GM18907 (cell line): Measurements from ENCODE around the gene NECAB2.

ENCODE experiments used
- ATAC-seq: cut with Tn5 transposase; IDR thresholded peaks from one replicate; pipeline ENCODE4 v1.9.1; 2021; ENCODE audit warnings: mild to moderate bottlenecking, moderate library complexity; ENCODE audit not compliant: unreplicated experiment

NECAB2 gene

DNA sequence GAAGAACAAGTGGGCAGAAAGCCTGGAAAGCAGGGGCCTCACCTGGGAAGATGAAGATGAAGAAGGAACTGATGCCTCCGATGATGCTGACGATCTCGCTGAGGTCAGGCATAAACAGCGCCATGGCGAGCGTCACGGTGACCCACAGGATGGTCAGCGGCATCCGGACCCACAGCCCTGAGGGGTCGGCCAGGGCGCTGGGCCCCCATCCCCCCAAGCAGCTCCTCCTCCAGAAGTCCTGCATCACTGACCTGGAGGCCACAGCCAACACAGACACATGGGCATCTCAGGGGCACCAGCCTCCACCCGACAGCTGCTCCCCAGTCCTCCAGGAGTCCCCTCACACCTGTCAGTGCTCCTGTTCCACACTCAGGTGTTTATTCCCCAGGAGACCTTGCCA, 48.4 kb downstream of the NECAB2 start:
- ATAC-seq, result no peak

DNA sequence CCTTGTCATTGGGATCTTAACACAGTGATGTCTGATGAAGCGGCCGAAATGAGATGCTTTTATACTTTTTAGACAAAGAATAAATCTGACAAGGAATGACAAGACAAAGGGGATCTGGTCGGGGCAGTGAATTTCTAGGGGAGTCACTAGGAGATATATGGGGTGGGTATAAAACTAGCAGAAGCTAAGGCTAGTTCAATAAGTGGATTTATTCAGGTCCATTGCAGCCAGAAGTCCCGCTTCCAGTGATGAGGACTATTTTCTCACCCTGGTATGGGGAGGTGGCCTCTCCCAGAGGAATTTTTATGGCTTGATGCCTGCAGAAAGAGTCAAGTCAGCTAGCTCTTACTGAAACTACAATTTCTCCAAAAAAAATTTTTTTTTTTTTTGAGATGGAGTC, 50.7 kb downstream of the NECAB2 start:
- ATAC-seq, result no peak

DNA sequence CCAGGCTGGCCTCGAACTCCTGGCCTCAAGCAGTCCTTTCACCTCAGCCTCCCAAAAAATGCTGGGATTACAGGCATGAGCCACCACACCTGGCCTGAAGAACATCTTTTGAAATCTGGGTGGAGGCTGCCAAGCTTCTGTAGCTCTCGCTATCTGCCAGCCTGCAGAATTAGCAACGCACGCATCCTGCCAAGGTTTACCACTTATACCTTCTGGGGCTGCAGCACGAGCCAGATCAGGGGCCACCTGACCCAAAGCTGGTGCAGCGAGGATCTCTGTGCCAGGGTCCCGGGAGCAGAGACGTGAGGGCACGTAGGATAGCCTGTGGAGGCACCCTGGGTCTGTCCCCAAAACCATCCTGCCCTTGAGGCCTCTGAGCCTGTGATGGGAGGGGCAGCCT, 52.3 kb downstream of the NECAB2 start:
- no peak for ATAC-seq

DNA sequence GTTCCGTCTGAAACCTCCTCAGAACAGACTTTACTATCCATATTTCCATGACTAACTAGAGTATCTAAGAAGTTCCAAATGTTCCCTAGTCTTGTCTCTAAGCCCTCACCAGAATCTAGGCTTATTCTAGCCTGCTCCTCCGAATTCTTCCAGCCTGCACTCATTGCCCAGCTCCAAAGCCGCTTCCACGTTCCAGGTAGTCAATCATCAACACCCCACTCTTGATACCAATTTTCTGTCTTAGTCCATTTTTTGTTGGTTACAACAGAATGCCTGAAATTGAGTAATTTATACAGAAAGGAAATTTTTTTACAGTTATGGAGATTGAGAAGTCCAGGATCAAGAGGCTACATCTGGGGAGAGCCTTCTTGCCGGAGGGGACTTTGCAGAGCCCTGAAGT, 53.4 kb downstream of the NECAB2 start:
- no peak for ATAC-seq

DNA sequence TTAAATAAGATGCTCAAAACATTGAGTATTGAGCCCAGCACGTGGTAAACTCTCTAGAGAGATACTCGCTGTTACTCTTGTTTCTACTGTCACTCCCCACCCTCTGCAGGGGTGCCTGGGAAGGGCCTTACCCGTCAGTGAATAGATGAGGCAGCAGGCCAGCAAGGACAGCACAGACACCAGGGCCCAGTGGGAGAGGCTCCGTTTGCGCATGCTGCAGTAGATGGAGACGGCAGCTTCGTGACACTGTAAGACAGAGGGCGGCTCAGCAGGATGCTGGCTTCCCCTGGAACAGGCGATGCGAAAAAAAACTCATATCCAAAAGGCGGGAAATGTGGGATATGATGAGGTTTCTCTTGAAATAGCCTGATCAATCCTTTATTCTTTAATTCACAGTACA, 54.6 kb downstream of the NECAB2 start:
- no peak for ATAC-seq

DNA sequence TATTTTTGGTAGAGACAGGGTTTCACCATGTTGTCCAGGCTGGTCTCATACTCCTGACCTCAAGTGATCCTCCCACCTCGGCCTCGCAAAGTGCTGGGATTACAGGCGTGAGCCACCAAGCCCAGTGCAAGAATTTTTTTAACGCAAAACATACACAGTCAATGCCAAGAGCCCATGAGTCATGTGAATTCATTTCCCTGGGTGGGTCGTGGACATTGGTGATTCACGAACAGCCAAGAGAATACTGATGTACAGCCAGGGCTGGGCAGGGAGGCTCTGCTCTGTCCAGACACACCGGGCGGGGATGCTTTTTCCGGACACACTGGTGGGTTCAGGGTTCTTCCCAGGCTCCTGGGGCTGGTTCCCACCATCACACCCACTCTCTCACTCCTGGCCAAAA, 56.8 kb downstream of the NECAB2 start:
- ATAC-seq, result no peak

DNA sequence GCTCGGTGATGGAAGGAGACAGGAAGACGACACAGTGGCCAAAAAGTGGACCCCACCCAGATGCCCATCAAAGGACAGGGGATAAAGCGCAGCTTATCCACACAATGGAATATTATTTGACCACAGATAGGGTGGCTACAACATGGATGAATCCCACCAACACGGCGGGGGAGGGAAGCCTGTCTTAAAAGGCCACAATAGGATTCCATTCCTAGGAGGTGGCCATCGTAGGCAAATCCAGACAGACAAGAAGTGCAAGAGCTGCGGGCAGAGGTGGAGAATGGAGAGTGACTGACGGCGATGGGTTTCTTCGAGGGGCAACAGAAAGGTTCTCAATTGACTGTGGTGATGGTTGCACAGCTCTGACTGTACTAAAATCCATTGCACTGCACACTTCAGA, 58.6 kb downstream of the NECAB2 start:
- ATAC-seq, result no peak

DNA sequence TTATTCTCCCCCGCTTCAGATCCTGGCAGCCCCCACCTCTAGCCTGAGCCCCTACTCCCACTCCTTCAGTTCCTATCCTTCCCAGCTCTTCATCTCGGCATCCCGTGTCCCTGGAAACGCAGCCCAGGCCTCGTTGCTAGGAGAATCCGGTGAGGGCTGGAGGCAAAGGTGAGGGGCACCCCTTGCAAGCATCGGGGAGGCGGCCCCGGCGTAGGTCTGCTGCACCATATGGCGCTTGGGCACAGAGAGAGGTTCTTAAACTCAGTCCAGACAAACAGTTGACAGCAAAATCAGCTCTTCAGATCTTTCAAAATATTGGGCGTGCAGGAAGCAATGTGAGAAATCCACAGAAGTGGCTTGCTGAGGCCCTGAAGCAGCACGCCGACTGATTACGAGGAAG, 59.6 kb downstream of the NECAB2 start:
- ATAC-seq, result no peak

DNA sequence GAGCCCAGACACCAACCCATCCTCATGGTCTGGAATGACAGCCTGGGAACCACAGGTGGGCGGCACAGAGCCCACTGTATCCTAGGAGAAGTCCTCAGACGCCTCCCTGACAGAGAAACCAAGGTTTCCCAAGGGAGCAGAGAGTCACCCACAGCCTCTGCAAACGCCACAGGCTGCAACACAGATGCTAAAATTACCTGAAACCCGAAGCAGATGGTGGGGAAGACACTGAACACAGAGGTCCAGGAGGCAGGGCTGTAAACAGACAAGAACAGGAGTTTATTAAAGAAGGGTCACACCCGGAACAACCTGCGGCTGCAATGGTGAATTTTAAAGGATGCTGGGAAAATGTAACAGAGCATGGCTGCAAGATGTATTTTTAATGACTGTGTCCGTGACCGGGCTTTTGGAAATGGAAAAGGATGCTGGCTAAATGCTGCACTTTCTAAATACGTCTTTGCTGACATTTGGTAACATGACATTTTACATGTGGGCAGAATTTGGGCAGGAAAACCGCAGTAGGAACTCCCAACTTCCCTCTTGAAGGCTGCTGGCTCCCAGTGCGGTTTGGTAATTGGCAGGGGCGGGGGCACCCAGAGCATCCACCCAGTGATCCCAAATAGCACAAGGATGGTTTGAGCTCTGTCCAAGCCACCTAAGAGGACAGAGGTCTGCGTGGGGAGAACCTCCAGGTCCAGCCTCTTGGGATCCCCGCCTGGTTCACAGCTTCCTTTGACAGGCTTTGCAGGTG, 61.4 kb downstream of the NECAB2 start:
- ATAC-seq, result no peak

DNA sequence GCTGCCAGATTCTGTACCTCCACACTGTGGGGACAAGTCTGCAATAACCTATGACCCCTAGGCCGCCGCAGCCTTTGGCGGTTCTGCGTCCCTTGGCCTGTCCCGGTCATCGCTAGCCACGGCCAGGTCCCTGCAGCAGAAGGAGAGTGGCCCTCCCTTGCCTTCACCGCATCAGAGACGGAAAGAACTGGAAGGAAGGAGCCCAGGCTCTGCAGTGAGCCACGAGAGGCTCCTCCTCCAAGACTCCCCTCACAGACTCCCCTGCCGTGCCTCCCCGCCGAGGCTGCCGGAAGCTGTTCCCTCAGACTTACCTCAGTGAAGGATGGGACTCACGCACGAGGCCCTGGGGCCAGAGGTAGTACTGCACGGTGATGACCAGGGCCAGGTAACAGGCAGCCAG, 63.5 kb downstream of the NECAB2 start:
- ATAC-seq, result no peak

DNA sequence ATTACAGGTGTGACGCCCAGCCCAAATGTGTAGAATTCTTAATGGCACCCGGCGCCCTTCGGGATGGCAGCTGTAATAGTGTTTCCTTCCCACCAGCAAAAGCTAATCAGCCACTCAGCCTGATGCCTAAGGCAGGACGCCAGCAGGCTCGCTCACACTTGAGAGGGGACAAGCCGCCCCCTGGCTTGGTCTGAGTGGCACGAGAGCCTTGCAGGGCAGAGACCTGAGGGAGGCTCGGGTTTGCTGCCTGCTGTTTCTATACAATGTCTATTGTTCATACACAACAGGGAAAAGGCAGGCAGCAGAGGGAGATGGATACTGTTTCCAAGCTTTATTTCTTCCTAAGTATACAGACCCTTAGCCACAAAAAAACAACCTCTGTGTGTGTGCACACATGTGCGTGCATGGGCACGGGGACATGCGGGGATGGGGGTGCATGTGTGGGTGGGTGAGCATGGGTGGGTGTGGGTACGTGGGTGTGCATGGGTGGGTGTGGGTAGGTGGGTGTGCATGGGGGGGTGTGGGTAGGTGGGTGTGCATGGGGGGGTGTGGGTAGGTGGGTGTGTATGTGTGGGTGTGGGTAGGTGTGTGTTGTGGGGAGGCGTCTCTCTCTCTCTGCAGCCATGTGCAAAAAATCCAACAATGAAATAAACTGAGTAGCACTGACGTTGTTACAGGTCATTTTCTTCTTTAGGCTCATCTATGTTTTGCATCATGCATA, 64.6 kb downstream of the NECAB2 start:
- ATAC-seq, result no peak

DNA sequence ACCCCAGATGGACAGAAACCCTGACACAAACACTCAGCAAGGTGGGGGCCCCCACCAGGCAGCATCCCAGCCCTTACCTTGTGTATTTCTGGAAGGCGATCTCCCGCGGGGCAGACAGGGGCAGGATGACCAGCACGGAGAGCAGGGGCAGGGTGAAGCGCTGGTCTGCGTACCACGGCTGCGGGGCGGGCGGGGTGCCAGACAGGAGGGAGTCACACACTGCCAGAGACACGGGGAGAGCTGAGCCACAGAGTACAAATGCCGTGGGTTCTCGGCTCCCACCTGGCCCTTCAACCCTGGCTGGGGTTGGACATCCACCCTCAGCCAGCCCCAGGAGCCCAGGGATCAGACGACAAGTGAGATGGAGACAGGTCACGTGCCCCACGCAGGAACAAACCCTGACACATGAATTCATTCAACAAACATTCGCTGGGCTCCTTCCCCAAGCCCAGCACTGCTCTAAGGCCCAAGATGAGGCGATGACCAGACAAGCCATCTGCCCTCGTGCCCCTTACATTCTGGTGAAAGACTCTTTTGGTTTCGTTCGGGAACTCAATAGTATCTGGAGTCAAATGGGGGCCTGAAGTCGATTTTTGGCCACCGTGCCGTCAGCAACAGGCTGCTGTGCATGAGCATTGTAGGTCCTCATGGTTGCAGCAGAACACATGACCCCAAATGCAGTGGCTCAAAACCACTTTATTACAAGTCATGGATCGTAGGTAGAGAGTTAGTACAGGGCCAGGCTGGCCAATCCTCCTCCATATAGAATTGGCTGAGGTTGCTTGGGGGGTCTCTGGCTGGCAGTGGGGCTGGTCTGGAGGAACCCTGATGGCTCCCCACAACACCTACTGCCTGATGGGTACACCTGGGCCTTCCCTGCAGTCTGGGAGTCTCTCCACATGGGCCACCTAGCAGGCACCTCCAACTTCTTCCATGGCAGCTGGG, 65.5 kb downstream of the NECAB2 start:
- no peak for ATAC-seq

DNA sequence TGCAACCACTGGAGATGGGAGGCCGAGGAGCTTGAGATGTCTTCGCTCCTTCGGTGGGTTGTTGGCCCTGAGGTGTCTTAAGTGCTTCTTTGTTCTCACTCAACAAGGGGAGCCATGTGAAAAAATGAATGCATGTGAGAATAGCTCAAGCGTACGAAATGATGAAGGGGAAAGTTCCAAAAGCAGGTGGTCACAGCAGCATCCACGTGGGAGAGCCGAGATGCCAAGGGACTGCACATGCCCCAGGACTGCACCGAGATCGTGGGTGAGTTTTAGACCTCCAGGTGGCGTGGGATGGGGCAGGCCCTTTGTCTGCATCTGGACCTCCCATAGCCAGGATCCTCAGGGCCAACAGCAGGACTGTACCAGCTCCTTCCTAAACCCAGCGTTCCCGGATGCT, 66.5 kb downstream of the NECAB2 start:
- no peak for ATAC-seq

DNA sequence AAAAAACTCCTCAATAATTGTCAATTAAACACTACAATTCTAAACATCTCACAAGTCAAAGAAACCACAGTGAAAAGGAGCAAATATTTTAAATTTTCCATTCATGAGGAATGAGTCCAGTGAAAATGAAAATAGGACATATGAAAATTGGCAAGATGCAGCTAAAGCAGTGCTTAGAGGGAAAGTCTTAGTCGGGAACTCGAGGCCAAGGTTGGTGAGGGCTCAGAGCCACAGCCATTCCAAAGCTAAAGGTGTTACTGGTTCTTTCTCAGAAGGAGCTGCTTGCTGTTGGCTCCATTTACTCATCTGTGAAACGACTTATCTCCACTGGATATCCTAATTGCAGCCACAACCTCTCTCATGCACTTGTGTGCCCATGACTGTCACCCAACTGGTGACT, 68.1 kb downstream of the NECAB2 start:
- ATAC-seq, result no peak

DNA sequence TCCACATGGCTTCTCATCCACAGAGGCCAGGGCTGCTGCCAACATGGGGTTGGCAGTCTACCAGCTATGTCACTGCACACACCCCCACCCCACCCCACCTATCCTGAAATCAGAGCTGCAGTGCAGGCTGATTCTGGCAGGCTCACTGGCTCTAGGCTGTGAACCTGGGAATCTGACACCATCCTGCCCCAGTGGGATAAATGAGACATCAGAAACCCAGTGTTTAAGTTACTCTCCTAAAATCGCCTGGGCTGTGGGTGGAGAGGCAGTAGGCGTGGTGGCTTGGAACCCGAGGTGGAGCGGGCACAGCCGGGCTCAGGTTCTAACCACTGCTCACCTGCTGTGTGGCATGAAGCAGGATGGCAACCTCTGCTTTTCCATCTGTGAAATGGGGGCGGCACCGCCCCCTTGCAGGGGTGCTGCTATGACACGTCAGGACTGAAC, 69.0 kb downstream of the NECAB2 start:
- no peak for ATAC-seq

DNA sequence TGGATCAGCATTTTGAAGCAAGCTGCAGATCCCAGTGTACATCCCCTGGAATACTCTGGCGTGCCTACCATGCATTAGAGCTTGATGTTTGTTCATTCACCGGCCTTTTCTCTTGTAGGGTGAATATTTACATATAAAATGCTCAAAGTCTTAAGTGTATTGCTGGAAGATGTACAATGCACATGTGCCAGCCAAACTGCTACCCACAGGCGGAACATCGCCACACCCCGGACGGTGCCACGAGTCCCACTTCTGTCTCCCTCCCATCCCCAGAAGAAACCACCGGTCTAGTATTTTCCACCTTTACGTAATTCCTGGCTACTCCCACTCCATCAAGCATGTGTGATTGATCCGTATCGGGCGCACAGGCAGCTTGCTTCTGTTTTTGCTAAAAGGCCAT, 70.4 kb downstream of the NECAB2 start:
- no peak for ATAC-seq

DNA sequence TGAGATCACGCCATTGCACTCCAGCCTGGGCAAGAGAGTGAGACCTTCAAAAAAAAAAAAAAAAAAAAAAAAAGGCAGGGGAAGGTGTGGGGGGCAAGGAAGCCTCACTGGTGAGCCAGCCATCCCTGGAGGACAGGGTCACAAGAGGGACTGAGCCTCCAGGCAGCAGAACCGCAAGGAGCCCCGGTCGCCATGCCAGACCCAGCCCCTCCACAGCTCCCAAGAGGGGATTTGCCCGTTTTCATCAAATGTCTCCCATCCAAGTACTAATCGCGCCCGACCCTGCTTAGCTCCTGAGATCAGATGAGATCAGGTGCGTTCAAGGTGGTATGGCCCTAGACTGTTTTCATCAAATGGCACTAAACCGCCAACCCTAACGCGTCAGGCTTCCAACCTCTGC, 71.7 kb downstream of the NECAB2 start:
- ATAC-seq, result no peak

DNA sequence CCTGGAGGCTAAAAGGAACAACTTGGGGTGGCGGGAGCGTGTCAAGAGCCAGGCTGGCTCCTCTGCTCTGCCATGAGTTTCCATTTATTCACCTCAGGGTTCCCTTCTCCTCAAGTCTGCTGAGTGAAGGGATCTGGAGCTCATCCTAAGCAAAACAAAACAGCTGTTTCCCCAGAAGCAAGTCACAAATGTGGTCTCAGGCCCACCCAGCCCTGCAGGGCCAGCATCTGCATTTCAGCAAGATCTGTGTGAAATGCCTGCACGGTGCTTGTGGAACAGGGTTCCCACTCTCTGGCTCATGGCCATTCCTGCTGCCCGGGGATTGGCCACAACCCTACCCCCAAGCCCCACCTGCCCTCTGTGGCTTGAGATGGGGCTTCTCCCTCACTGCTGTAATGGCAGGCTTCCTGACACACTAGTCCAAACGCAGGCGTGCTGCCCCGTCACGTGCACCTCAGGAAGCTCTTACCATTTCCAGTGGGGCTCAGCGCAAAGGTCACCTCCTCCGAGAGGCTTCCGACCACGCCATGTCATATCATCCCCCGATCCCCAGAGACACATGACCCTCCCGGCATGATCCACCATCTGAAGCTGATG, 72.3 kb downstream of the NECAB2 start:
- no peak for ATAC-seq

DNA sequence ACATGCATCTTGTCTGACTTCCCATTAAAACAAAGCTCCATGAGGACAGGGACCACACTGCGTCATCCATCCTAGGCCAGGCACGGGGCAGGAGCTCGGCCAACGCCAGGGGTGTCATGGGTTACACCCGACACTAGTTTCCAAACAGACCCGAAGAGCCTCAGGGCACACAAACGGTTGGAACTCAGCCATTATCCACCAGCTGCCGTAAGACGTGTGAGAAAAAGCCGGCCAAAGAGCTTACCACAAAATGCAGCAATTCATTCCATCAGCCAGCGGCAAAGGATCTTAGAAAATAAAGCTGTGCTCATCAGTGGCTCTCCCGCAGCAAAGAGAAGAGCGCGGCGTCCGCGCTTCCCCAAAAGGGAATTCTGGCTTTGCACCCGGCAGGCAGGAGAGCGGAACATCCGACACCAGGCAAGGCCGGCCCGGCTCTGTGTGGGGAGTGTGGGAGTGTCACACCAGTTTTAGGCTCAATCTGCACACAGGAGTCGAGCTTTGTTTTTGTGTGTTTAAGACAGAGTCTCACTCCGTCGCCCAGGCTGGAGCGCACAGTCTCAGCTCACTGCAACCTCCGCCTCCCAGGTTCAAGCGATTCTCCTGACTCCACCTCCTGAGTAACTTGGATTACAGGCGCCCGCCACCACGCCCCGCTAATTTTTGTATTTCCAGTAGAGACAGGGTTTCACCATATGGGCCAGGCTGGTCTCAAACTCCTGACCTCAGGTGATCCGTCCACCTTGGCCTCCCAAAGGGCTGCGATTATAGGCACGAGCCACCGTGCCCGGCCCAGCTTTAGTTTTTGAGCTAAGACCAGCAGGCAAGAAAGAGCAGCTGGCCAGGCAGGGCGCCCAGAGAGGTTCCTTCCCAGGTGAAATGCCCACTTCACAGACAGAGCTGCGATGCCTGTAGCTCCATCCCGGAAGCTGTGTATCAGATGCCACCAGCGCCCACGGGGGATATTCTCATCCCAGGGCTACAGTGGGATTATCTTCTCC, 73.1 kb downstream of the NECAB2 start:
- no peak for ATAC-seq

DNA sequence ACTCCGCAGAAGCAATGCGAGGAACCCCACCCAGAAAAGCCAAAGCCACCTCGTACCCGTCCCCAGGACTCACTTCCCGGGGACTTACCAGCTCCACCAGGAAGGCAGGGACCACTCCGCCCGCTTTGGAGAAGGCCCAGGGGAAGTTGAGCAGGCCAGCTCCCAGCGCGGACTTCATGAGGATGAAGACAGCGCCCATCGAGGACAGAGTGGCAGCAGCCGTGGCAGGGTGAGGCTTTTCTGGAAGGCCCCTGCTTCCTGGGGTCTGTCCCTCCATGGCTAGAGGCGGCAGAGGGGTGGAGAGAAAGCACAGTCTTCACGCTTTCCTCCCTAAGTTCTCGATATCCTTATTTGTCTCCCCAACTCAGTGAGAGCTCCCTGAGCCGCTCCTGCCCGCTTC, 73.8 kb downstream of the NECAB2 start:
- no peak for ATAC-seq
